Thymus (tissue), 11 donors: ENCODE measurements around the gene WDR7. TPM values are rescaled to one million over a fixed set of nuclear protein-coding genes. Genes with fewer than 3 reads are reported as not detected.

Experiments used
- DNase-seq, 9 donors: peaks; one replicate each; pipeline ENCODE4 v3.0.0-alpha.2; 2013; ENCODE audit warnings: low spot score in 9 of 9, low read depth in 6 of 9, missing footprints in 1 of 9
- H3K27ac ChIP-seq, 2 donors: one replicate each; pipeline ENCODE4 v1.5.1; 2013; ENCODE audit warnings: control low read depth in 1 of 2, low read depth in 1 of 2, low read length in 1 of 2, mild to moderate bottlenecking in 1 of 2, moderate library complexity in 1 of 2
- H3K27me3 ChIP-seq, 2 donors: one replicate each; pipeline ENCODE4 v1.5.1; 2013; ENCODE audit warnings: low read length in 1 of 2; ENCODE audit not compliant: control insufficient read depth in 2 of 2, insufficient read depth in 1 of 2
- H3K36me3 ChIP-seq, 2 donors: one replicate each; pipeline ENCODE4 v1.5.1; 2013; ENCODE audit warnings: low read length in 1 of 2, mild to moderate bottlenecking in 1 of 2, moderate library complexity in 1 of 2; ENCODE audit not compliant: control insufficient read depth in 2 of 2, insufficient read depth in 2 of 2
- H3K4me1 ChIP-seq, 2 donors: one replicate each; pipeline ENCODE4 v1.5.1; 2013; ENCODE audit warnings: low read length in 2 of 2; ENCODE audit not compliant: control insufficient read depth in 2 of 2, insufficient read depth in 2 of 2
- H3K4me3 ChIP-seq, 2 donors: one replicate each; pipeline ENCODE4 v1.5.1; 2013; ENCODE audit warnings: low read length in 2 of 2, control low read depth in 1 of 2, mild to moderate bottlenecking in 1 of 2
- H3K9me3 ChIP-seq, 2 donors: one replicate each; pipeline ENCODE4 v1.5.1; 2013; ENCODE audit warnings: low read length in 1 of 2, mild to moderate bottlenecking in 1 of 2; ENCODE audit not compliant: control insufficient read depth in 2 of 2, insufficient read depth in 1 of 2
- WGBS: extraction: QIAGEN DNeasy Blood & Tissue Kit; methylation state at CpG from one replicate; pipeline ENCODE4 v1.1.7; 2013; 5-methylcytosine and 5-hydroxymethylcytosine counted together
- polyA plus RNA-seq: library from polyadenylated mRNA; stranded (reverse); fragments of 200-250 nt; gene quantifications from one replicate; pipeline ENCODE4 v1.2.3, GENCODE V29; 2013
- total RNA-seq: library from RNA; stranded (reverse); fragments of 120-200 nt; gene quantifications from one replicate; pipeline ENCODE4 v1.2.4, GENCODE V29; 2013
- donor health status: healthy.

WDR7 gene
- total and polyA plus RNA-seq, 2 donors, result 9.0 to 20.5 TPM

GRCh38 chr18:56696966-56697365 lies 45.8 kb downstream of the WDR7 start:
- H3K4me1 ChIP-seq, result no peaks in the 10 kb centered on the region
- H3K27ac ChIP-seq, result no peak overlapping the region
- no peaks in the 10 kb centered on the region for H3K27me3 ChIP-seq
- no peak for DNase-seq
- no peak overlapping the region for H3K4me3 ChIP-seq
- peaks cover 0 to 8% of the 10 kb centered on the region in 2 donors for H3K36me3 ChIP-seq
- H3K9me3 ChIP-seq, result no peaks in the 10 kb centered on the region
- WGBS, result 98% methylated on average over 2 of the region's 2 CpGs

GRCh38 chr18:56702946-56703345 lies 51.8 kb downstream of the WDR7 start:
- peak in 4 of 9 donors; percentile 5 to 40 (median 7) for DNase-seq
- H3K9me3 ChIP-seq, result no peaks in the 10 kb centered on the region
- H3K4me1 ChIP-seq, result no peaks in the 10 kb centered on the region
- H3K27me3 ChIP-seq, result no peaks in the 10 kb centered on the region
- no peak overlapping the region for H3K27ac ChIP-seq
- no peaks in the 10 kb centered on the region for H3K36me3 ChIP-seq
- H3K4me3 ChIP-seq, result no peak overlapping the region
- 68% methylated on average over 5 of the region's 5 CpGs for WGBS

GRCh38 chr18:56709463-56709862 lies 58.3 kb downstream of the WDR7 start:
- no peaks in the 10 kb centered on the region for H3K9me3 ChIP-seq
- no peaks in the 10 kb centered on the region for H3K27me3 ChIP-seq
- no peak overlapping the region for H3K4me3 ChIP-seq
- WGBS, result 41% methylated on average over 2 of the region's 2 CpGs
- H3K4me1 ChIP-seq, result no peaks in the 10 kb centered on the region
- DNase-seq, result peak in 8 of 9 donors; percentile 6 to 67 (median 22)
- H3K27ac ChIP-seq, result no peak overlapping the region
- H3K36me3 ChIP-seq, result no peaks in the 10 kb centered on the region

GRCh38 chr18:56711708-56712445 lies 60.7 kb downstream of the WDR7 start:
- Histone ChIP-seq H3K4me1 (no peaks in the 10 kb centered on the region), H3K27ac (no peak overlapping the region), H3K36me3 (no peaks in the 10 kb centered on the region), H3K27me3 (no peaks in the 10 kb centered on the region), H3K9me3 (no peaks in the 10 kb centered on the region), H3K4me3 (no peak overlapping the region)
- 99% methylated on average over 2 of the region's 2 CpGs for WGBS
- DNase-seq, result no peak

- over 99% methylated on average over 3 of the region's 3 CpGs for WGBS
- H3K36me3 ChIP-seq, result no peaks in the 10 kb centered on the region
- no peaks in the 10 kb centered on the region for H3K4me1 ChIP-seq
- no peak overlapping the region for H3K4me3 ChIP-seq
- H3K27me3 ChIP-seq, result no peaks in the 10 kb centered on the region
- H3K27ac ChIP-seq, result no peak overlapping the region
- no peak for DNase-seq
- no peaks in the 10 kb centered on the region for H3K9me3 ChIP-seq
These were observed 61.6 kb downstream of the WDR7 start for GRCh38 chr18:56712761-56713160.

GRCh38 chr18:56715121-56715520 lies 64.0 kb downstream of the WDR7 start:
- Histone ChIP-seq H3K27ac (no peak overlapping the region), H3K36me3 (peaks cover 0 to 4% of the 10 kb centered on the region in 2 donors), H3K4me1 (no peaks in the 10 kb centered on the region), H3K9me3 (no peaks in the 10 kb centered on the region), H3K4me3 (no peak overlapping the region), H3K27me3 (no peaks in the 10 kb centered on the region)
- no peak for DNase-seq
- 88% methylated on average over 5 of the region's 5 CpGs for WGBS

- H3K36me3 ChIP-seq, result peaks cover 0 to 4% of the 10 kb centered on the region in 2 donors
- 36% methylated on average over 2 of the region's 2 CpGs for WGBS
- H3K27me3 ChIP-seq, result no peaks in the 10 kb centered on the region
- H3K4me1 ChIP-seq, result no peaks in the 10 kb centered on the region
- no peak overlapping the region for H3K27ac ChIP-seq
- no peak overlapping the region for H3K4me3 ChIP-seq
- DNase-seq, result no peak
- no peaks in the 10 kb centered on the region for H3K9me3 ChIP-seq
These were observed 65.6 kb downstream of the WDR7 start for GRCh38 chr18:56716692-56717146.

GRCh38 chr18:56721031-56721430 lies 69.9 kb downstream of the WDR7 start:
- Histone ChIP-seq H3K36me3 (peaks cover 0 to 4% of the 10 kb centered on the region in 2 donors), H3K9me3 (no peaks in the 10 kb centered on the region), H3K27ac (no peak overlapping the region), H3K27me3 (no peaks in the 10 kb centered on the region), H3K4me3 (no peak overlapping the region), H3K4me1 (no peaks in the 10 kb centered on the region)
- DNase-seq, result no peak
- 99% methylated on average over 1 of the region's 1 CpG for WGBS

- Histone ChIP-seq H3K36me3 (peaks cover 0 to 4% of the 10 kb centered on the region in 2 donors), H3K4me1 (no peaks in the 10 kb centered on the region), H3K27ac (no peak overlapping the region), H3K9me3 (no peaks in the 10 kb centered on the region), H3K4me3 (no peak overlapping the region), H3K27me3 (no peaks in the 10 kb centered on the region)
- WGBS, result 97% methylated on average over 3 of the region's 3 CpGs
- DNase-seq, result no peak
These were observed 70.3 kb downstream of the WDR7 start for GRCh38 chr18:56721491-56721890.
